Activated CD8-positive, alpha-beta memory T cell treated with anti-CD3 and anti-CD28 coated beads for 36 hours (primary cell): Measurements from ENCODE around the gene VWC2L. TPM values are rescaled to one million over a fixed set of nuclear protein-coding genes. Genes with fewer than 3 reads are reported as not detected.

ENCODE experiments used
- CTCF ChIA-PET: fragments of 350-600 bp; sonication (Branson Sonifier 250); formaldehyde crosslinking; loops from one replicate; lab custom pipeline; 2021; ENCODE audit warnings: antibody characterized with exemption; lab: Charles Lee
- POLR2A ChIA-PET: fragments of 350-600 bp; sonication (Branson Sonifier 250); formaldehyde crosslinking; loops from one replicate; lab custom pipeline; 2021; ENCODE audit warnings: antibody characterized with exemption; lab: Charles Lee
- total RNA-seq, 2 experiments: library from RNA; stranded (reverse); gene quantifications; one replicate each; pipeline ENCODE4 v1.2.3, GENCODE V29; 2021

VWC2L gene
- total RNA-seq, 2 experiments from 2014 or later: not detected

DNA sequence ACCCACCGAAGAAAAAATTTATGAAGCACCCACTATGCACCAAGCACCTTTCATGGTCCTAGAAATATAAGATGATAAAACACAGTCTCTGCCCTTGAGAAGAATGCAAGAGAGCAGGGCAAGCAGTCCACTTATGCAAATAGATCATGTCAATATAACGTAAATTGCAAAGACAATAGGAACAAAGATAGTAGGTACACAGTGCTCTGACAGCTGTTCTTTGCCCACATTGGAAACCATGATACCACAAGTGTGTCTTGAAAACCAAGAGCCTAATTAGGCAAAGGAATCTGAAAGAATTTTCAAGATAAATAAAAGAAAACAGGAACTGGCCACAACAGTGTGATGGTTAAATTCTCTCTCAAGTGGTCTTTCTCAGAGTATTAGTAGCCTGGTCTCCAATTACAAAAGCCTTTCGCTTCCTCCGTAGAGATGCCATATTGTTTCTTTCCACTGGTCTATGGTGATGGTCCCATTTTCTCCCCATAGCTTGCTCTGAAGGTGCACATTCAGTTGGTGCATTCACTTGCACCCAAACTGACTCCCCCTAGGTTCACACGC, 108.5 kb downstream of the VWC2L start:
- ChIA-PET CTCF (no interaction called here), POLR2A (no interaction called here)

DNA sequence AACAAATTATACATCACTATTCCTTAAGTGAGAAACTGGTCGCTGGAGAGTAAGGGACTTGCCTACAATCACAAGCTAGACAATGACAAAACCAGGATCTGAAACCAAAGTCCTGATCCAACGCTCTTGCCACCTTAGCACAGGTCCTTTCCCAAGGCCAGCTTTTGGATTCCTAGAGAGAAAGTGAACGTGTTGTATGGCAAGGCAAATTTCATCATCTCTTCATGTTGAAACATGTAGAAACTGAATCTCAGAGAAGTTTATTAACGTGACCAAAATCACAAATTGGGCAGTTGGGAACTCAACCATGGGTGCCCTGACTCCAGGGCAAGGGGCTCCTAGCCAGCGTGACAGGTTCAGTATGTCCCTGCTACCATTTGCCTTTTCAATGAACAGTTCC, 118.2 kb downstream of the VWC2L start:
- CTCF ChIA-PET: no interaction called here

DNA sequence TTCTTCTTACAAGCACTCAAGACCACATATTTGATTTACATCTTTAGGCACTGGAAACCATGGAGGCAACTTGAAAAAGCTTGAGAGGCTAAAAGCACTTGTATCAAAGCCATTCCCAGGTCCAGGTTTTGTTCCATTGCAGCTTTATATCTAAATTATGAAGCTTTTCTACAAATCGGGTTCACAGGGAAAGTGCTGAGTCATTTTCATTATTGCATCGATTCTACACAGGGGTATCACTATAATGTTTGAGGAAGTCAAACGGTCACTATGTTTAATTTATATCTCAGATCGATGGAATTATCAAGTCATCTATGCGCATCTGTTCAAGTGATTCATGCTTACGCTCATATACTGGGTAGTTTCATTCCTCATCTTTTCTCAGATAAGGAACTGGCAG, 118.7 kb downstream of the VWC2L start:
- CTCF ChIA-PET: no interaction called here

More for the DNA sequence above, 118.2 kb downstream of the VWC2L start:
- POLR2A ChIA-PET: no interaction called here

DNA sequence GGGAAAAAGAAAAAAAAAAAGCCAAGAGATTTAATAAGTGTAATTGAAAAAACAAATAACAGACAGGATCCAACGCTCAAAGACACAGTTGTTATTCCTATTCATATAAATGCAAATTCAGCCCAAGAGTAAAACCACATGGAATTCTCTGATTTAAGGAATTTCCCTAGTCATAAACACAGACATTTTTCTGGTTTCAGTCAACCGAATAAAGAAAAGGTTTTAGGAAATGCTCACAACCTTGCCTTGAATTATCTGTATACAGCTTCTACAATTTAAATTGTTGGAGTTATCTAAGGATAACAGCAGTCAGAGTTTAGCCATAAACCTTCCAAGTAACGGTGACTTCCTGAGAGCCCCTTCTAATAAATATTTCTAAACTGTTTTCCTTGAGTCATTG, 122.7 kb downstream of the VWC2L start:
- CTCF ChIA-PET: no interaction called here
- POLR2A ChIA-PET: no interaction called here

More for the DNA sequence above, 118.7 kb downstream of the VWC2L start:
- POLR2A ChIA-PET: no interaction called here

DNA sequence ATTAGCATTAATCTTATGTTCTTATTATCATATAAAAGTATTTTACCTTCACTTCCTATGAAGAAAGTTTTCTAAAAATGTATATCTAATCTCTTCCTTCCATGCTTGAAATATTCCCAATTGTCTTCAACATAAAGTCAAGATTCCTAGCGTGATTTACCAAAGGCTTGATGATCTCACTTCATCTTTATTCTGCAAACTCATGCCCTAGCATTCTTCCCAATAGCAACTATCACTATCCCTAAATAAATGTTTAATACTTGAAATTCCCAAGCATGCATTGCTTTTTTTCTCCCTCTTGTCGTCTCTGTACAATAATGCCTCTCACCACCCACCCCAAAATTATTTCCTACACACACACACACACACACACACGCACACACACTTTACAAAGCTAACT, 125.8 kb downstream of the VWC2L start:
- ChIA-PET CTCF (no interaction called here), POLR2A (no interaction called here)

DNA sequence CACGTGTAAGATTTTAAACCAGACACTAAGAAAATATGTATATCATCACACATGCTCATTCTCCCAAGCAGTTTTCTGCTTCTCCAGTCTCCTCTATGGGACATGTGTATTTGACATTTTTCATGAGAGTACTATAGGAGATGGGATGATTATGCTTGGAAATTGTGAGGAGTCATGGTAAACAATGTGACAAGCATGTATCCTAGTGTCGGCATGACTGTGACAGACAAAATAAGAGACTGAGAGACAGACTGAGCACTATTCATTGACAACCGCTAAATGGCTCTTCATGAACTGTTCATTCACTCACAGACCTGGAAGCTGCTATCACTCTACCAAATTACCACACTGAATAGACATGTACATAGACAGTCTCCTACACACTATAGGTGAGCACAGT, 127.1 kb downstream of the VWC2L start:
- ChIA-PET CTCF (no interaction called here), POLR2A (no interaction called here)

DNA sequence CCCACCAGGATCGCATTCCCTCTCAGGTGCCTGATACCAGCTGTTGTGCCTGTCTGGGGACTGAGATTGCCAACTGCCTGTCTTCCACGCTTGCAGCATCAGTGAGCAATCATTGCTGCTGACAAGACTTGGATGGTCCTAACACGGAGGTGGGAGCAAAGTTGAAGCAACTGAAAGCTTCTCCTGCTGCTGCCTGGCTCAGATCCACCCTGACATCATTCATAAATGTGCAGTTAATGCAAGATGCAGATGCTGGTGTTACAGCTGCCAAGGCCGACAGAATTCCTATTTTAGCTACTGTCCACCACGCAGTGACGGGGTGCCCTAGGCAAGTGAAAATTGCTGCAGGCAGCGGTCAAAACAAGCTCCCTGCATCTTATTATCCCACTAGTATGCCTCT, 131.4 kb downstream of the VWC2L start:
- ChIA-PET POLR2A (no interaction called here), CTCF (no interaction called here)

DNA sequence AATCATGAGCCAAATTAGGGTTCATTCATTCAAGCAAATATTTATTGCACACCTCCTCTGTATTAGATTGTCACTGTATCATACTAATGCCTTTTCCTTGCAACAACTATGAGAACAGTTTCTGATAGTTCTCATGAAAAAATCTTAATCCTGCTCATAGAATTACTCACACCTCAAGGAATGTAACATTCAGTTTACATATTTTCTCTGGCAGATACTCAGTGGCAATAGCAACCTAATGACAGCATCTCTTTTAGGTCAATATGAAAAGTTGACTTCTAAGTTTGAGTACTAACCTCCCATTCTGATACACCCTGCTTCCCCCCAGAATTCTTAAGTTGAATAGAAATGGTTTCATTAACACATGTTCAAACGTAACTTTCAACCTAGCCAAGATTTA, 132.0 kb downstream of the VWC2L start:
- CTCF ChIA-PET: no interaction called here
- POLR2A ChIA-PET: no interaction called here

DNA sequence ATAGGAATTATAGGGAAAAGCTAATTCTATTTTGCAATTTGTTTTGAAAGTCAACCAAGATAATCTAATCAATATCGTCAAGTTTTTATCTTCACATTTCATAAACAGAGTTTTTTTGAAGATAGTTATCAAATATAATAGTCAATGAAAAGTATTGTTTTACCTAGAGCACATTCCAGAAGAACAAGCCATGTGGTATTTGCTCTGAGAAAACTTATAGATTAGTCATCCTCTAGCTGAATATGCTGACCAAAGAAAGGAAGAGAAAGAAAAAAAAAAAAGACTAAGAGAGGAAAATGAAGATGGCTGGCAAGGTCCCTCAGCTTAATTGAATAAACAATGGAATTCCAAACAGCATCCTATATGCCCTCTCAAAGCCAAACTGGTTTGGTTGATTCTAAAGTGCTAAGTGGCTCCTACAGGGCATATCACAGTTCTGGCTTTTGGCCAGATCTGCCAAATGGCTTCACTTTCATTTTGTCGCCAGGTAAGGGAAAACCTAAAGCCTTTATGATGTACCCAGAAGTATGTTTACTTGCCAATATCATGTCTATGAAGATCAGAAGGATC, 132.6 kb downstream of the VWC2L start:
- ChIA-PET POLR2A (no interaction called here), CTCF (no interaction called here)

DNA sequence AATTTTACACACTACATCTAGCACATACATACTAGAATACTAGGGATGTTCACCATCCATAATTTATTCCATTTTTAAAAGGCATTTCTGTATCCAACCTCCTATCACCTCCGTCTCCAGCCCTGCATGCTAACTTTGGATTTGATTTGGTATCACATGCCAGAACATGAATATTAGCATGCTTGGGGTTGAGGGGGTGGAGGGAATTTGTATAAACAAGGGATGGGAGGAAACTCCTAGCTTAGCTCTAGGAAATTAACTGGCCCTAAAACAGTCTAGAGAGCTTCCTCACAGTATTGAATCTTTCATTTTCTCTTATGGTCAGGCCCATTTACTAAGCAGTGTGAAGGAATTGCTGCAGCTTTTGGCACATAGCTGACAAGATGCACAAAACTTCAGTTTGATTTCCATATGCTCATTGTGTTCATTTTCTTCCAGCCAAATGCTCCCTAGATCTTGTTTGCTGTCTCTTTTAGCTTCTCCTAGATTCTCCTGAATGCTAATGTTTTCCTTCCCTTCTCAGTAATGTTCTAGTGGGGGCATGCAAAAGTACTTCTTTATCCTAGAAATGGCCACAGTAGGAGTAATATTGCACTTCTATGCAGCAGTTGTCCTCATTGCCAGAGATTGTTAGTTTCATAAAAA, 135.2 kb downstream of the VWC2L start:
- CTCF ChIA-PET: no interaction called here
- POLR2A ChIA-PET: no interaction called here

DNA sequence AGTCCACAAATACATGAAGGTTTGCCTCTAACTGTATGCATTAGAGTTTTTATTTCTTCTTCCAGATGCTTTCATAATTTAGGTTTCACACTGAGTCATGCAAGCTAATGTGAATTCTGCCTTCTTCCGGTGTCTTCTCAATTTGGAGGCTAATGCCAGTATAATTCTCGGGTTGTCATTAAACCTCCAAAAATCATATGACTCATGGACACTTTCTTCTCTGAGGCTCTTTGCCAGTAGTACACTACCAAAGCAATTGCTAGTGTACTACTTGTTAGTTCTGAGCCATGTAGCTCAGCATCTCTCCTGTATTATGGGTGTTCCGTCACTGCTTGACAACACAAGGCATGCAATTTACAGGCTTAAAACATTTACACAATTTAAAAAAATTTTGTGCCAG, 137.1 kb downstream of the VWC2L start:
- CTCF ChIA-PET: no interaction called here
- POLR2A ChIA-PET: no interaction called here

DNA sequence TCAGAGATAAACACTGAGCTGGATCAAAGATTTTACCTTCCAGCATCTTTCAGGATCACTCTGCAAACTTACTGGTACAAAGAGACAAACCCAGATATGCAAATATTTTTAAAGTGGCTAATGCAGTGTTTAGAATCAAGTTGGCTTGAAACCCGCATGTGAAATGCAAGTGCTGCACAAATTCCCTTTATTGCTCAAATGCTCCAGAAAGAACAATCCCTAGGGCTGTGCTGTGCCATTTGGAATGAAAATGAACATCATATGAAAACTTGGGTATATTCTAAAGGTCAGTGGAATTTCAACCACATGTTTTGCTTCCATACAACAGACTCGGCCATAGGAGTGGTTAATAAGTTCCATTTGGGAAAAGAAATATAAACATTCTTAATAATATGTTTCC, 139.1 kb downstream of the VWC2L start:
- ChIA-PET CTCF (no interaction called here), POLR2A (no interaction called here)

DNA sequence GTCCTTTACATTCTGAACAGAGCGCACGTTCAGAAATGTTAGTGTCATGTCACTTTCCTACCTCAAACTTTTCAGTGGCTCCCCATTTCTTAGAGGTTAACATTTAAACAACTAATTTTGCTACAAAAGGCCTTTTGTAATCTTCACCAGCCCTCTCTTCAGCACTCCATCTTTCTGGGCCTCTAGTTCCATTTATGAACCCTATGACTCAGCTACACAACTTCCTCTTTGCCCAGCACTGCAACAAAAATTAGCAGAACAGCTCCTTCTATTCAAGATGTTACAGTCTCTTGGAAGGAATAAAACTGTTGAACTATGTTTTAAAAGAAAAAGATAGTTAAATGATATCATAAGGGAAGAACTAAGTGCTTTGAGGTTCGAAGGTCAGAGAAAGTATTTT, 139.9 kb downstream of the VWC2L start:
- ChIA-PET CTCF (no interaction called here), POLR2A (no interaction called here)

DNA sequence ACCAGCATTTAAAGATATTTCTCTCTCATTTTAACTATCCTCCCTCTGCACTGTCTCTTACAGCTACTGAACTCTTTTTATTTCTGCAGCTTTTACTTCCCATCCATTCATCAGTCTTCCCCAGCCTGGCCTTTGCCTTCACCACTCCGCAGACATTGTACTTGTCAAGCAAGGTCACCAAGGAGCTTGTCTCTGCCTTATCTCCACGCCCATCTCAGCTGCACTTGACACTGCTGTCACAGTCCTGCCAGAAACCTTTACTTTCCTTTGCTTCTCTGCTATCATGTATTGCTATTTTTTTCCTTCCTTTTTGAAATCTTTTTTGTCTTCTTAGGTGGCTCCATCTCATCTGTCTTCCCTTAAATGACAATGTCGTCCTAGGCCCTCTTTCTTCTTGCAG, 147.0 kb downstream of the VWC2L start:
- POLR2A ChIA-PET: no interaction called here
- CTCF ChIA-PET: no interaction called here

DNA sequence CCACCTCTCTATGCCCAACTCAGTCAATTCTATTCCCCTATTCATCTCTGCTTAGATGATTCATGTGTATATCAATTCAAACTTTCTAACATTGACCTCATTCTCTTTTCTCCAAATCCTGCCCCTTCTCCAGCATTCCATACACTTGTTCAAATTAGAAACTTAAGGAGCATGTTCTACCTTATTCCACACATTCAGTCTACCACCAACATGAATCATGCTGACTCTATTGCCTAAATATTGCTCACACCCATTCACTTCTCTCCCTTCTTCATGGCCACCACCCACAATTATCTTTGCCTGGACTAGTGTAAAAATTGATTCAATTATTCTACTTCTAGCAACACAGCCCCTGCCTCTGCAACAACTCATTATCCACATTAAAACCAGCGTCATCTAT, 147.5 kb downstream of the VWC2L start:
- ChIA-PET CTCF (no interaction called here), POLR2A (no interaction called here)

DNA sequence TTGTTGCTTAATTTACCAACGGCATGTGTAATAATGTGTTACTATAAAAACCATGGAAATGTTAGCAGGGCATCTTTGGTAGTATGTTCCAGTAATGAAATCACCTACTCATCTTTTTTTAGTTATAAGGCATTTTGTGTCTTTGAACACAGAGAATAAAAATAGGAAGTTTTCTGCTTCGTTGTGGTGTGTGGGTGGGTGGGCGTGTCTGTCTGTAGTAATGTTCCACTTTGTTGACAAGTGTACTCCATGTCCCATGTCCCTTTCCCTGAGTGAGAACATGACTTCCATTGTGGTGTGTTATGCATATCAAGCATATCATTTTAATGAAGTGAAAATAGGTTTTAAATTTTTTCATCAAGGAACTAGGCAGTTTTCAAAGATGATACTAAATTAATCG, 149.3 kb downstream of the VWC2L start:
- ChIA-PET CTCF (no interaction called here), POLR2A (no interaction called here)

DNA sequence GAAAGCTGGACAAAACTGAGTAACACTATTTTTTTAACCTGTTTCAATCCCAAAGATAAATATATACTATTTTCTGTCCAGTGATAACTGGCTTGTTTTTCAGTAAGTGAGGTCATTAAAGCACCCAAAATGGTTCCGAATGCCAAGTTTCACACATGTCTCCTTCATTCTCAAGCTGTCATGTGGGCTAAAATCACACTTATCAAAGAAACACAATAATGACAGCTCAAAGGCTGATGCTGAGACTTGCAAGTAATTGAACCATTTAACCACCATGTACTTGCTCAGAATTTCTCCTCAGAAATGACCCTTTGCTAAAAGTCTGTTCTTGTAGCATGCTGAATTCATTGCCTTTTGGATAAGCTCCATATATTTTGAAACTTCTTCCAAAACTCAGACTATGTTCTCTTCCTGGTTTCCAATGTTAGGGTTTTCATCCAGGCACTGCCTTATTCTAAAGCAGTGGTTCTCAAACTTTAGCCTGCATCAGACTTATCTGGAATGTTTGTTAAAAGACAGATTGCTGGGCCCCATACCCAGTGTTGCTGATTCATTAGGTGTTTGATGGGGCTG, 149.8 kb downstream of the VWC2L start:
- ChIA-PET CTCF (no interaction called here), POLR2A (no interaction called here)

DNA sequence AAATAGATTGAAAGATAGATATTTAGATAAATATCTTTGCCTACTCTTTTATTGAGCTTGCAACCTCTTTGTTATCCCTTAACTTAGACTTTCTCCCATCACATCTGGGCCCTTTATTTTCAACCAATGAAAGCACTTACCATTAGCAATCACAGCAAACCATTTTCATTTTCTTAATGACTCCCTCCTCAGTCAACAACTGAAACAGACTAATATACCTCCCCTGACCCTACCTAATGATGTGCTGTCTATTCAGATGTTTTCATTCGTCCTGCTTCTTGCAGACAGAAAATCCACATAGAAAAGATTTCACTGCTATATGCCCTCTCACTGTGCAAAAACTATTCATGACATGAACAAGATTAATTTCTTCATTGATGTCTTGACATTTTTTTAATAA, 154.4 kb downstream of the VWC2L start:
- ChIA-PET POLR2A (no interaction called here), CTCF (no interaction called here)

DNA sequence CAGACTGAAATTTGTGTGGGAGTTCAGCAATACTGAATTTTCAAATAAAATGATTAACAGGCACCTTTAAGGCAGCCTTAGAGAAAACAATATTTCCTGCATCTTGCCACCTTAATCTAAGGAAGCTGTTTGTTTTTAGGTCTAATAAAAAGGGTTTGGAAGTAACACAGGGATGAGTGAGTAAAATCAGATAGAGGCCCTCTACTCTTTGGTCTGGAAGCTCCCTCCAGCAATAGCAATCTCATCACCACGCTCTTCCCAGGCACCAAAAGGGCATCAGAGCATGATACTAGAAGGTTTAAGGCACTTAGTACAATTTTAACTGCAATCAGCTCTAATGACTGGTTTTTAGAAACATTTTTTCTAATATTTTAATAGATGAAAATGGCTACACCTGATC, 155.6 kb downstream of the VWC2L start:
- CTCF ChIA-PET: no interaction called here
- POLR2A ChIA-PET: no interaction called here

DNA sequence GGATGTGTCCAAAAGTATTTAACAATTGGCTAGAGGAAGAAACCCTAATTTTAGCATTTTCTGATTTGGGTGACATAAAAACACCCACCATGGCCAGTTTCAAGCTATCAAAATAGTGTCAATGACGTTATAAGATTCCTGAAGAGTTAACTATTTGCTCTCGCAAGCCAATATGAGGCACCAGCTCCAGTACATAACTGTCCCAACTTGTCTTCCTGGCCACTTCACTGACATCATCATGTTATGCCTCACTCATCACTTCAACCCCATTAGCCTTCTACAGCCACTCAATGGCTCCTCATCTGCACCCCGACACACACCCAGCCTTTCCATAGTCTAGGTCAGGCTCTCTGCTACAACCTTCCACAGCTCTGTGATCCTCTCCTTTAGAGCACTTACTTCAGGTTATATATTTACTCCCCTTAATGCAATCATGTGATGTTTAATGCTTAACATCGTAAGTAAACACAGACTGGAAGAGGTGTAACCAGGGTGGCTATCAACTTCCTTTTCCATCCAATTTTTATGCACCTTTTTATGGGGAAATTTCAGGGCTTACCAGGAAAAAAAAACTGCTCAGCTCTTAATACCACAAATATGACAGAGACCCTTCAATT, 158.7 kb downstream of the VWC2L start:
- ChIA-PET POLR2A (no interaction called here), CTCF (no interaction called here)
